HG02943 (cell line): Measurements from ENCODE around the gene SETD1B.
"Not testable (repeated sequence)": the region's sequence is repeated elsewhere in the genome, so short reads cannot be mapped to it uniquely, and the experiment has no call there.

Source experiments
- ATAC-seq: cut with Tn5 transposase; IDR thresholded peaks from one replicate; pipeline ENCODE4 v1.9.1; 2021; ENCODE audit warnings: mild to moderate bottlenecking, low read depth, moderate library complexity; ENCODE audit not compliant: unreplicated experiment

SETD1B gene

GRCh38 chr12:121779422-121779895 lies 24.4 kb upstream of the SETD1B start:
- ATAC-seq = no peak

DNA sequence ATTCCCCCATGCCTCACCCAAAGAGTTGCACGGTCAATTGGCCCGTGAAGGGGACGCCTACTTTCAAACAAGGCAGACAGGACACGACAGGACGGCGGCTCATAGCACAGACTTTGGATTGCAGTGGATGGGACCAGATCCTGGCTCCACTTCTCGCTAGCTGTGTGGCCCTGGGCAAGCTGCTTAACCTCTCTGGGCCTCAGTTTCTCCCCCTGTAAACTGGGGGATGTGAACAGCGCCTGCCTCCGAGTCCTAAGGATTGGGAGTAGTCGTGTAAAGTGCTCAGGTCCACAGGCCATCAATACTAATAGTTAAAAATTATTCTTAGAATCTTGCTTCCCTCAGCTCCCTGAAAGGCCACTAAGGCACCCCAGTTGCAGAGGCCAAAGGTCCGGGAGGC lies 23.4 kb upstream of the SETD1B start:
- ATAC-seq = no peak

DNA sequence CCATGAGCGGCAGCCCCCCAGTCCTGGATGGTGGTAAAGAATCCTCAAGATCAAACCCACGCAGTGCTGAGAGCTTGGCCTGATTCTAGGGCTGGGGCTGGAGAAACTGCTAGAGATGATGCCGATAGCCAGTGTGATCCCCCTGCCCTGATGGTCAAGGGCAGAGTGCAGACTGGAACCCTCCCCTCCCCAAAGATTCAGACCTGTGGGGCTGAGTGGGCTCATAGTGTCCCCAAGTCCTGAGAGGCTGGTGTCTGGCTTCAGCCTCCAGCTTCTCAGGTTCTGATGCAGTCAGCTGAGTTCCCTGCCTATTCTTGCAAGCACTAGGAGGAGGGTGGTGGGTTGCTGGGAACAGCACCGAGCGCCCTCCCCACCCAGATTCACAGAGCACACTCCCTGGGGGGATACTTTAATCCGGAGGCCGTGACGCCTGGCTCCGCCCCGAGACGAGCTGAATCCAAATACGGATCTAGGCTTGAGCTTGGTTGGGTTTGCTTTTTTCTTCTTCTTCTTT lies 22.3 kb upstream of the SETD1B start:
- ATAC-seq = no peak

- no peak for ATAC-seq
Measured at GRCh38 chr12:121781998-121782979, 21.5 kb upstream of the SETD1B start.

DNA sequence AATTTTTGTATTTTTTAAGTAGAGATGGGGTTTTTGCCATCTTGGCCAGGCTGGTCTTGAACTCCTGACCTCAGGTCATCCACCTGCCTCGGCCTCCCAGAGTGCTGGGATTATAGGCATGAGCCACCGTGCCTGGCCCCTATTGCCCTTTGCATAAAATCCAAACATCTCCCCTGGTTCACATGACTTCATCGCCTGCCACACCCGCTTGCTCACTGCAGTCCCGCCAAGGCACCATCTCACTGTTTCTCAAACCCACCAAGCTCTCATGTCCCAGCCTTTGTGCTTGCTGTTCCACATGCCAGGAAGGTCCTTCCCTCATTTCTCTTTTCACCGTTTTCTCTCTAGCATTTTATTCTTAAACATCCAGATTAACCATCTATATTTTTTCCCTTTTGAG lies 20.0 kb upstream of the SETD1B start:
- ATAC-seq = no peak

- no peak for ATAC-seq
Measured at GRCh38 chr12:121784460-121784859, 19.3 kb upstream of the SETD1B start.

- no peak for ATAC-seq
Measured at GRCh38 chr12:121786440-121786825, 17.4 kb upstream of the SETD1B start.

- no peak for ATAC-seq
Measured at GRCh38 chr12:121787063-121788025, 16.5 kb upstream of the SETD1B start.

GRCh38 chr12:121788176-121788818 lies 15.5 kb upstream of the SETD1B start:
- ATAC-seq = no peak

GRCh38 chr12:121789233-121789781 lies 14.5 kb upstream of the SETD1B start:
- ATAC-seq = no peak

- peak; percentile 47 for ATAC-seq
Measured at GRCh38 chr12:121789800-121790728, 13.7 kb upstream of the SETD1B start.

DNA sequence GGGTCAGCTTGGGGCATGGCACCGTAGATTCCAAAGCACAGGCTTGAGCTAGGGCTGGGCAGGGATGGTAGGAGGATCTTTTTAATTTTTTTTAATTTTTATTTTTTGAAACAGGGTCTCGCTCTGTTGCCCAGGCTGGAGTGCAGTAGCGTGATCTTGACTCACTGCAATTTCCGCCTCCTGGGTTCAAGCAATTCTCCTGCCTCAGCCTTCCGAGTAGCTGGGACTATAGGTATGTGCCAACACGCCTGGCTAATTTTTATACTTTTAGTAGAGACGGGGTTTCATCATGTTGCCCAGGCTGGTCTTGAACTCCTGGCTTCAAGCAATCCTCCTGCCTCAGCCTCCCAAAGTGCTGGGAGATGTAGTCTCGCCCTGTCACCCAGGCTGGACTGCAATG lies 13.0 kb upstream of the SETD1B start:
- ATAC-seq = not testable (repeated sequence)

DNA sequence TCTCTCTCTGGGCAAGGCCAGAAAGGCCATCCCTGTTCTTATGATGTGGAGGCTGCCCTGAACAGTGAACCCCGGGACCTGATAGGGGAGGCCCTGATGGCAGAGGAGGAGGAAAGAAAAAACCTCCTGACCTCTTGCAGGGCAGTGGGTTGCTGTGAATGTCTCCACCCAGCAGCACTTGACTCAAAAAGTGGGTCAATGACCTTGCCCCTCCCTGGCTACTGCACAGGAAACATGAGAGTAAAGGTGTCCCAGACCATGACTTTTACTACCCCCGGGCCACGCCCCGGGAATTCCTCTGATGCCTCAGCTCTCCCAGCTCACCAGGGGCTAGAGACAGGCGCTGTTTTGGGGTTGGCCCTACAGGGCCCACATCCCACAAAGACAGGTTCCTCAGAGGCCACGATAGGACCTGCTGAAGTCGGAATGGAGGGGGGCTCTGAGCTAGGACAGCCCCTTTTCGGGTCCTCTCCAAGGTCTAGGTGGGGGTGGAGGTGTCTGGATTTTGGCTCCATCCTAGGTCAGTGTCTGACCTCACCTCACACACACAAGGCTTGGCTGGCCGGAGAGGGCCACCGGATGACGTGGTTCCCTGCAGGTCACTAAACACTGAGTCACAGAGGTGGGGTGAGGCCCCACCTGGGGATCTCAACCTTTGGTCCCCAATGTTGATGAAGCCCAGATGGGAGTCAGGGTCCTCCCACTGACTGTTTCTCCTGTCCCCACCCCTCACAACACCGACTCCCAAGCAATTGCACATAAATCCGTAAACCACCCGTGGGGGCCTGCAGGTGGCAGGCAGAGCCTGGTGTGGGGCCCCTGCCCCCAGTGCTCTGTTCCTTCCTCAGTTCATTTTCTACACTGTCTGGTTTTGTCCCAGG lies 11.9 kb upstream of the SETD1B start:
- ATAC-seq = no peak

DNA sequence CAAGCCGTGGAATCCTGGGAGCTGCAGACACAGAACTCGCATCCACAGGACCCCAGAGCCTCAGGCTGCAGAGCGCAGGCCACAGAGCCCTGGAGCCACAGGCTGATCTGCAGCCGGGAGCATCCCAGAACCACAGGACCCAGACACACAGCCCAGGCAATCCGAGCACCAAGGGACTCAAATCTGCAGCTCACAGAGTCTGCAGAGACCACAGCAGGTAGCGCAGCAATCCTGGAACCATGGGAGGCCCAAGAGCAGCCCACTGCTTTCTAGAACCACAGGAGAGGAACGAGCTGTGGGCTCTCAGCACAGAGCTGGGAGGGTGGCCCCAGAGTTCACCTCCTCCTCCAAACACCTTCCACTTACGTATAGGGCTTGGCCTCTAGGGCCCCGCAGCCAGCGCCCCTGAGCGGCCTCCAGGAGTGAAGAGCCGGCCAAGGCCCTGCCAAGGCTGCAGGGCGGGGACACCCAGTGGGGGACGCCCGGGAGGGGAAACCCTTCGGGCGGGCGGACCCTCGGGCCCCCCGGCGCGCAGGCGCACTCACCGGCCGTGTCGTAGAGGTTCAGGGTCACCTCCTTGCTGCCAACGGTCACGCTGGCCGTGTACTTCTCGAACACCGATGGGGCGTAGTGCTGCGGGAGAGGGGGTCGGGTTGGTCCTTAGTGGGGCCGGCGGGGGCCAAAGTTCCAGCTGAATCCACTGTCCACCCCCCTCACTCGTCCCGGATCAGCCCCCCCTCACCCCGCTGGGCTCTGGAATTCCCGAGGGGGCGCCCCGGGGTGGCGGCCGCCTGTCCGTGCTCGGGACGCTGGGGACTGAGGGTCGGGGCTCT lies 11.0 kb upstream of the SETD1B start:
- no peak for ATAC-seq

DNA sequence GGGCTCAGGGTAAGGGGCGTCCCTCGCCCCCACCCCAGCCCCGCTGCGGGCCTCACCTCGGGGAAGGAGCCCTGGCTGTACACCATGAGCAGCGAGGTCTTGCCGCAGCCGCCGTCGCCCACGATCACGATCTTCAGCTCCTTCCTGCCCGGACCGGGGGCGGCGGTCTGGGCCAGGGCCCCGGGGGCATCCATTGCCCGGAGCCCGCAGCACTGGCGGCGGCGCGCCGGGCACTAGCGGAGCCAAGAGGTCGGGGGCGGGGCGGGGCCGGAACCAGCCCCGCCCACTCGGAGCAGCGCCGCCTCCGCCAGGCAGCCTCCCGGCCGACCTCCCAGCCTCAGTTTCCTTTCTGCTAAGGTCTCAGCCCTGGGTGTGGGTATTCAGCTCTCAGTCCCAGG lies 10.4 kb upstream of the SETD1B start, which contains the start of gene RHOF:
Gene RHOF (minus strand): TSS at position 249 of the 398 bp plus-strand sequence. CDS start 55 bp downstream, at position 194.
- no peak for ATAC-seq

DNA sequence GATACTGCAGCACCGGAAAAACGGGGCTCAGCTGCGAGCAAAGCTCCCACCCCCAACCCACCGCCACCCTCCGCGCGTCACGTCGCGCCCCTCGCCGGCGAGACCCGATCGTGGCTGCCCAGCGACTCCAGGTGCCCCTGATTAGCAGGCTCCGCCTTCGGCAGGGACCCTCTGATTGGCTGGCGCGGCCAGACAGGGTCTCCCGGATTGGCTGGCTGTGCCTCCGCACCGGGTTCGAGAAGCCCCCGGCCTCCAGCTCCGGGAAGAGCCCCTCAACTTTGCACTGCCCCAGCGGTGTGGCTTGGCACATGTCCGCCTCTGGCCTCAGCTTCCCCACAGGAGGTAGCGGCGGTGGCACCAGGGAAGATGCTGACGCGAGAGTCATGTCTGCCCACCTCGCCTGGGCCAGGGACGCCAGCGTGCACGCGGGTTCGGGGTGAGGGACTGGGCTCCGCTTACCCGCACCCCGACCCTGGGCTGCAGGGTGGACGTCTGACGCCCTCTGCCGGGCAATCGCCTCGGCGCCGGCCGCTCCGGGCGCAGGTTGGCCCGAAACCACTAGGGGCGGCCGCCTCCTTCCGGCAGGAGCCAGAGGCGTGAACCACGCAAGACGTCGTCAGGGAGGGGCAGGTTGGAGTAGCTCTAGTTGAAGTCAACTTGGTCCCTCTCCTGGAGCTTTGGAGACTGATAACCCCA lies 9.8 kb upstream of the SETD1B start:
- ATAC-seq = peak; percentile 35
